H1 (cell line): ENCODE data around the gene GUCY1A1. TPM values are rescaled to one million over a fixed set of nuclear protein-coding genes. Genes with fewer than 3 reads are reported as not detected.

ENCODE experiments used
- CTCF ChIA-PET: fragments of 300-600 bp; sonication (Branson Sonifier 250); formaldehyde crosslinking; loops from one replicate; lab custom pipeline; 2021; ENCODE audit not compliant: partially characterized antibody; lab: Charles Lee
- POLR2A ChIA-PET: fragments of 300-600 bp; sonication (Branson Sonifier 250); formaldehyde crosslinking; loops from one replicate; lab custom pipeline; 2021; ENCODE audit warnings: inconsistent platforms; ENCODE audit not compliant: partially characterized antibody; lab: Charles Lee
- DNase-seq, 2 experiments: peaks; one replicate each; pipeline versions ENCODE4 v3.0.0 to v3.0.0-alpha.2; 2010 to 2022; ENCODE audit warnings: low spot score in 2 of 2, low read depth in 1 of 2, mixed read lengths in 1 of 2
- FAIRE-seq: peaks from 2 replicates; lab custom pipeline; 2011; peaks lifted over from hg19 to GRCh38; lab: Jason Lieb, UNC
- H2AFZ ChIP-seq: 2 replicates; pipeline ENCODE4 v1.8.1; 2012; ENCODE audit warnings: low read length, inconsistent platforms
- H2AK5ac ChIP-seq: 2 replicates; pipeline ENCODE4 v1.6.1; 2013; ENCODE audit warnings: low read depth, low read length
- H2BK120ac ChIP-seq: replicated peaks from 2 replicates; pipeline ENCODE3; 2013; ENCODE audit warnings: low read depth, low read length, inconsistent platforms
- H2BK12ac ChIP-seq: 2 replicates; pipeline ENCODE4 v1.6.1; 2013; ENCODE audit warnings: low read depth, low read length
- H2BK15ac ChIP-seq: 2 replicates; pipeline ENCODE4 v1.6.1; 2013; ENCODE audit warnings: low read length
- H2BK20ac ChIP-seq: 2 replicates; pipeline ENCODE4 v1.6.1; 2013; ENCODE audit warnings: low read length
- H2BK5ac ChIP-seq: 2 replicates; pipeline ENCODE4 v1.6.1; 2013; ENCODE audit warnings: low read depth, low read length
- H3K14ac ChIP-seq: 2 replicates; pipeline ENCODE4 v1.6.1; 2013; ENCODE audit warnings: inconsistent platforms; ENCODE audit not compliant: insufficient read length
- H3K18ac ChIP-seq: 2 replicates; pipeline ENCODE4 v1.6.1; 2013; ENCODE audit warnings: low read length; ENCODE audit errors: extremely low read depth
- H3K23ac ChIP-seq: 2 replicates; pipeline ENCODE4 v1.6.1; 2013; ENCODE audit warnings: inconsistent platforms; ENCODE audit not compliant: insufficient read length
- H3K23me2 ChIP-seq: 2 replicates; pipeline ENCODE4 v1.6.1; 2013; ENCODE audit warnings: low read depth, low read length
- H3K27ac ChIP-seq: 2 replicates; pipeline ENCODE4 v1.6.1; 2011; ENCODE audit warnings: low read depth, low read length, inconsistent platforms
- H3K27me3 ChIP-seq, 4 experiments: replicated peaks in 1 of 4; 1 replicate in 1 of 4; 2 replicates in 3 of 4; pipeline versions ENCODE4 v1.6.1 to v1.8.1; 2011 to 2013; ENCODE audit warnings: low read length in 3 of 4, mild to moderate bottlenecking in 3 of 4, inconsistent platforms in 2 of 4, mixed read lengths in 2 of 4, moderate library complexity in 1 of 4; ENCODE audit not compliant: control insufficient read depth in 3 of 4, insufficient read depth in 3 of 4; ENCODE audit errors: extremely low read depth in 1 of 4
- H3K36me3 ChIP-seq, 4 experiments: 2 replicates each; pipeline versions ENCODE4 v1.6.1 to v1.8.1; 2011 to 2013; ENCODE audit warnings: mild to moderate bottlenecking in 4 of 4, low read length in 3 of 4, moderate library complexity in 2 of 4, control low read depth in 1 of 4, inconsistent platforms in 1 of 4; ENCODE audit not compliant: insufficient read depth in 4 of 4, control insufficient read depth in 2 of 4
- H3K4ac ChIP-seq: replicated peaks from 2 replicates; pipeline ENCODE3; 2013; ENCODE audit warnings: low read length, low read depth, mixed read lengths, inconsistent platforms; ENCODE audit not compliant: insufficient read length
- H3K4me1 ChIP-seq, 4 experiments: replicated peaks in 1 of 4; 1 replicate in 1 of 4; 2 replicates in 3 of 4; pipeline versions ENCODE4 v1.6.1 to v1.8.1; 2011 to 2013; ENCODE audit warnings: low read length in 3 of 4, inconsistent platforms in 2 of 4, mixed read lengths in 1 of 4; ENCODE audit not compliant: insufficient read depth in 4 of 4, control insufficient read depth in 3 of 4
- H3K4me2 ChIP-seq, 2 experiments: 2 replicates each; pipeline versions ENCODE4 v1.6.1 to v1.8.1; 2011 to 2013; ENCODE audit warnings: low read depth in 2 of 2, low read length in 2 of 2, control low read depth in 1 of 2, inconsistent platforms in 1 of 2, mild to moderate bottlenecking in 1 of 2; ENCODE audit not compliant: insufficient read depth in 1 of 2
- H3K4me3 ChIP-seq, 4 experiments: fragments of 200-600, 300-600 bp in 1 of 4; sonication (generic), shearing (Covaris generic), sonication (Bioruptor Twin) in 1 of 4; 2 replicates each; pipeline versions ENCODE4 v1.5.1 to v1.8.1; 2011 to 2016; ENCODE audit warnings: low read length in 4 of 4, low read depth in 3 of 4, control low read depth in 2 of 4, inconsistent platforms in 2 of 4, mild to moderate bottlenecking in 2 of 4, mixed read lengths in 1 of 4, moderate library complexity in 1 of 4; ENCODE audit not compliant: insufficient read depth in 2 of 4; ENCODE audit errors: extremely low read depth in 1 of 4
- H3K56ac ChIP-seq: replicated peaks from 2 replicates; pipeline ENCODE3; 2013; ENCODE audit warnings: low read depth, mild to moderate bottlenecking, mixed read lengths, low read length, inconsistent platforms; ENCODE audit not compliant: insufficient read length
- H3K79me1 ChIP-seq: 2 replicates; pipeline ENCODE4 v1.6.1; 2013; ENCODE audit warnings: low read depth, low read length, control low read depth
- H3K79me2 ChIP-seq, 2 experiments: 2 replicates each; pipeline versions ENCODE4 v1.6.1 to v1.8.1; 2012 to 2013; ENCODE audit warnings: low read length in 2 of 2, mild to moderate bottlenecking in 2 of 2, inconsistent platforms in 1 of 2; ENCODE audit not compliant: insufficient read depth in 2 of 2, control insufficient read depth in 1 of 2
- H3K9ac ChIP-seq, 4 experiments: replicated peaks in 1 of 4; 1 replicate in 1 of 4; 2 replicates in 3 of 4; pipeline versions ENCODE4 v1.6.1 to v1.8.1; 2011 to 2013; ENCODE audit warnings: low read depth in 3 of 4, low read length in 3 of 4, control low read depth in 2 of 4, mild to moderate bottlenecking in 2 of 4, moderate library complexity in 2 of 4, inconsistent platforms in 1 of 4; ENCODE audit errors: extremely low read depth in 1 of 4
- H3K9me3 ChIP-seq, 2 experiments: 2 replicates each; pipeline versions ENCODE4 v1.6.1 to v1.8.1; 2012 to 2013; ENCODE audit warnings: mild to moderate bottlenecking in 2 of 2, moderate library complexity in 2 of 2, control low read depth in 1 of 2, inconsistent platforms in 1 of 2, low read depth in 1 of 2, low read length in 1 of 2, mixed read lengths in 1 of 2; ENCODE audit not compliant: insufficient read depth in 2 of 2
- H4K20me1 ChIP-seq, 2 experiments: replicated peaks in 1 of 2; 2 replicates each; pipeline versions ENCODE3 to v1.8.1; 2011 to 2013; ENCODE audit warnings: inconsistent platforms in 2 of 2, low read length in 2 of 2, mild to moderate bottlenecking in 1 of 2; ENCODE audit not compliant: insufficient read depth in 2 of 2, control insufficient read depth in 1 of 2
- H4K5ac ChIP-seq: 2 replicates; pipeline ENCODE4 v1.6.1; 2013; ENCODE audit warnings: low read length, low read depth, mixed read lengths, inconsistent platforms; ENCODE audit not compliant: insufficient read length
- H4K8ac ChIP-seq: 2 replicates; pipeline ENCODE4 v1.8.0; 2013; ENCODE audit warnings: mild to moderate bottlenecking, moderate library complexity, low read length, inconsistent platforms; ENCODE audit not compliant: insufficient read depth; ENCODE audit errors: extremely low read depth
- H4K91ac ChIP-seq: replicated peaks from 2 replicates; pipeline ENCODE3; 2013; ENCODE audit warnings: low read length, mixed read lengths, inconsistent platforms; ENCODE audit not compliant: insufficient read length
- ASH2L ChIP-seq: fragments of 200-600, 300-600 bp; sonication (generic); IDR thresholded peaks from one replicate; pipeline ENCODE4 v1.7.1; 2017; ENCODE audit warnings: low read length
- ATF3 ChIP-seq: IDR thresholded peaks from 2 replicates; pipeline ENCODE4 v1.6.1; 2011; ENCODE audit warnings: low read depth, mild to moderate bottlenecking, low read length; ENCODE audit not compliant: insufficient read depth
- GABPA ChIP-seq: IDR thresholded peaks from 2 replicates; pipeline ENCODE4 v1.6.1; 2011; ENCODE audit warnings: mild to moderate bottlenecking, low read length, moderate library complexity, borderline replicate concordance; ENCODE audit not compliant: insufficient read depth
- MAFK ChIP-seq: IDR thresholded peaks from 2 replicates; pipeline ENCODE4 v1.6.1; 2012; ENCODE audit warnings: low read depth, mild to moderate bottlenecking, improper control_type of control experiment, low read length
- PHF8 ChIP-seq: fragments of 200-600 bp; sonication (generic); conservative IDR thresholded peaks from 2 replicates; pipeline ENCODE4 v1.7.1; 2012; ENCODE audit warnings: low read depth, mild to moderate bottlenecking, inconsistent platforms, low read length, moderate library complexity
- RNF2 ChIP-seq: fragments of 200-900, 300-1000 bp; sonication (generic); IDR thresholded peaks from 2 replicates; pipeline ENCODE4 v1.7.1; 2016; ENCODE audit warnings: borderline replicate concordance, low read depth, mild to moderate bottlenecking, antibody characterized with exemption, low read length; ENCODE audit not compliant: poor library complexity, severe bottlenecking; ENCODE audit errors: missing control alignments
- TAF1 ChIP-seq: IDR thresholded peaks from 2 replicates; pipeline ENCODE4 v1.6.1; 2011; ENCODE audit warnings: mild to moderate bottlenecking, low read depth, low read length
- TAF7 ChIP-seq: optimal IDR thresholded peaks from 2 replicates; pipeline ENCODE3; 2011; ENCODE audit warnings: low read depth, mild to moderate bottlenecking, inconsistent platforms, low read length, moderate library complexity, borderline replicate concordance
- TBP ChIP-seq: IDR thresholded peaks from 2 replicates; pipeline ENCODE4 v1.6.1; 2011; ENCODE audit warnings: low read depth, low read length, improper control_type of control experiment
- TEAD4 ChIP-seq: IDR thresholded peaks from 2 replicates; pipeline ENCODE4 v1.6.1; 2012; ENCODE audit warnings: low read depth, low read length, inconsistent platforms, mixed read lengths
- WGBS, 2 experiments: shearing (Covaris generic) in 1 of 2; methylation state at CpG; one replicate each; pipeline versions ENCODE4 v1.1.6 to v1.1.7; 2013 to 2015; ENCODE audit warnings: low lambda C conversion rate in 2 of 2, mixed read lengths in 2 of 2, inconsistent platforms in 1 of 2, low coverage in 1 of 2, missing lambda C conversion rate in 1 of 2; ENCODE audit not compliant: insufficient replicate concordance in 2 of 2, insufficient coverage in 1 of 2, insufficient read length in 1 of 2; ENCODE audit errors: extremely low coverage in 1 of 2, missing lambda C conversion rate in 1 of 2; 5-methylcytosine and 5-hydroxymethylcytosine counted together
- polyA plus RNA-seq, 7 experiments: library from polyadenylated mRNA; depleted of rRNA in 3 of 7; stranded (reverse) in 5 of 7; unstranded in 2 of 7; fragments of >200 nt in 5 of 7; fragments of 200-250 nt in 2 of 7; gene quantifications; 1 replicate in 5 of 7; 2 replicates in 1 of 7; 4 replicates in 1 of 7; pipeline versions ENCODE4 v1.2.1 to v1.2.3, GENCODE V29; 2011 to 2013; ENCODE audit warnings: missing spikeins in 2 of 7, mixed read lengths in 2 of 7
- total RNA-seq: library from RNA; stranded (reverse); fragmentation: NEBNext Ultra II Directional; extraction: Animal tissue kit (Norgen Biotek cat#: 25700); gene quantifications from 2 replicates; pipeline ENCODE4 v1.2.1, GENCODE V29; 2021

Gene GUCY1A1
- total and polyA plus RNA-seq, 2 of the 8 experiments (the other 6 are each of a cell fraction or from before 2014, with no cell fraction given): not detected

GRCh38 chr4:155738548-155738947 lies 71.9 kb downstream of the GUCY1A1 start:
- no peak overlapping the region for H3K9ac ChIP-seq
- no peak overlapping the region for H2BK12ac ChIP-seq
- no peaks in the 10 kb centered on the region for H3K23me2 ChIP-seq
- H3K23ac ChIP-seq: no peak overlapping the region
- WGBS, 2 experiments: 93% methylated on average over 2 of the region's 2 CpGs; no CpG with 5 or more reads in 1 of the 2 experiments
- H3K14ac ChIP-seq: no peak overlapping the region
- TF ChIP-seq GABPA (no peak), PHF8 (no peak), TBP (no peak), RNF2 (no peak), TAF7 (no peak), ATF3 (no peak), MAFK (no peak), TEAD4 (no peak), ASH2L (no peak), TAF1 (no peak)
- DNase-seq (no peak), FAIRE-seq (no peak)
- H3K79me2 ChIP-seq: no peaks in the 10 kb centered on the region
- H4K91ac ChIP-seq: no peak overlapping the region
- no peak overlapping the region for H3K27ac ChIP-seq
- no peaks in the 10 kb centered on the region for H3K9me3 ChIP-seq
- H3K27me3 ChIP-seq: no peaks in the 10 kb centered on the region
- H3K36me3 ChIP-seq: no peaks in the 10 kb centered on the region
- no peak overlapping the region for H3K18ac ChIP-seq
- no peak overlapping the region for H2BK120ac ChIP-seq
- H3K4me3 ChIP-seq: no peak overlapping the region
- no peaks in the 10 kb centered on the region for H3K4me1 ChIP-seq
- no peaks in the 10 kb centered on the region for H4K20me1 ChIP-seq
- H3K79me1 ChIP-seq: no peaks in the 10 kb centered on the region
- no peak overlapping the region for H2BK20ac ChIP-seq
- ChIA-PET POLR2A (no interaction called here), CTCF (no interaction called here)
- H2AK5ac ChIP-seq: no peak overlapping the region
- no peak overlapping the region for H2AFZ ChIP-seq
- no peak overlapping the region for H4K8ac ChIP-seq
- H2BK15ac ChIP-seq: no peak overlapping the region
- H2BK5ac ChIP-seq: no peak overlapping the region
- no peak overlapping the region for H3K4ac ChIP-seq
- H4K5ac ChIP-seq: no peak overlapping the region
- no peak overlapping the region for H3K56ac ChIP-seq
- no peak overlapping the region for H3K4me2 ChIP-seq
